ENCODE data around the gene GMDS.

GMDS gene

DNA sequence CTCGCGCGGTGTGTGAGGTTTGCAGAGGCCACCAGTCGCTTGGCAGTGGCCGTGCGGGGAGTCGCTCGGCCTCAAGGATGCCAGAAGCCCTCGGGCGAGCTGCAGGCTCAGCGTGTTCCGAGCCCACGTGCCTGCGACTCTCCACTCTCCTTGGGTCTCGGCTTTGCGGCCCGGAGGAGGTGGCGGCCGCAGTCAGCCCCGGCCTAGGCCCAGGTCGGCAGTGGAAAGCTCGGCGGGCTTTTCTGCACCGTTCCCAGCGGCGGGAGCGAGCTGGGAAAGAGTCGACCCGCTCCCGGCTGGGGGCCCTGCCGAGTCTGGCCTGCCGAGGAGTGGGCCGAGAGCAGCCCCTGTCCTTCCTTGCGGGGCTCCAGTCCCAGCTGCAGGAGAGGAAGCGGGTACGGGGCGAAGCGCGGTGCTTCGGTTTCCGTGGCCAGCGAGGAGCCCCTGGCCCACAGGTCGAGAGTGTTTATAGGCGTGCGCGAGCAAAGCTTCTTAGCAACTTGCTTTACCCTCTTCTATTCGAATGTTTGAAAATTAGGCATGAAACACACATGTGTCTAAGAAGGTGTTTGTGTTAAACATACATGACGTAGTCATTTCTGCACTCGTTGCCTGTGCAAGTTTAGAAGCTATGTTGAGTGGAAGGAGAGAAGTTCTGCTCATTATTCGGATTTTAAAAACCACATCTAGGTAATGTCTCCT is 630.1 kb downstream of the GMDS start:
- ATAC-seq (replicated peaks; ENCODE audit: extremely low read depth, poor library complexity, severe bottlenecking) (no peak), DNase-seq (ENCODE audit: low spot score in 2 of 2) (no peak)
- no peaks in the 10 kb centered on the region for H3K9me3 Mint-ChIP-seq
- H3K4me1 Mint-ChIP-seq = peaks cover 12% of the 10 kb centered on the region
- peaks cover 56% of the 10 kb centered on the region for H3K27me3 Mint-ChIP-seq
- H3K27ac Mint-ChIP-seq (ENCODE audit: low read depth) = no peak overlapping the region
- peaks cover 4% of the 10 kb centered on the region for H3K36me3 Mint-ChIP-seq (ENCODE audit: insufficient read depth)
- no peak overlapping the region for H3K4me3 Mint-ChIP-seq

DNA sequence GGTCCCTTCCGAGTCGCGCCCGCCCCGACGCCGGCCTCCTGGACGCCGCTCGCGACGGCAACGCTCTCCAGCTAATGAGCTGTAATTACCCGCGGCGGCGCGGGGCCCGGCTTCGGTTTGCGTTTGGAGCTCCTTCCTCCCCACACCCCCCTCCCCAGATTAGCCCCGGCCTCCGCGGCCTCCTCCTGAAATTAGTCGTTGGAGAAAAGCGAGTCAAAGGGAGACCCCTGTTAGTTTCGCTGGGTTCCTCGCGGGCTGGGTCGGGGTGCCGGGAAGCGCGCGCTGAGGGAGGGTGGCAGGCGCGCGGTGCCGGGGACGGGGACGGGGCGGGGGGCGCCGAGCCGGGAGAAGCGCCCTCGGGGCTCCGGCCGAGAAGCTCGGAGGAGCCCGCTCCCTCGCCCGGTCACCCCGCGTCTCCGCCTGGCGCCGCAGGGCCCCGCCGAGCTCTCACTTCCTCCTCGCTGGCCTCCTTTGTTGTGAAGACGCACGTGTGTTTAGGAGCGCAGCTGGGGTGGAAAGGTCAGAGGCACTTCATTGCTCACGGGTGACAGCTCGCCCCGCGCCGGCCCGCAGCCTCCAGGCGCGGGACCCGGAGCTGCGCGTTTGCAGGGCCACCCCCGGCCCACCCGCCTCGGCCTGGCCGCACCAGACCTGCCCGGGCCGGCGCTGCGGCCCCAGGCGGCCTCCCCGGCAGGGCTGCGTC is 630.8 kb downstream of the GMDS start:
- DNase-seq (ENCODE audit: low spot score in 2 of 2) (no peak), ATAC-seq (replicated peaks; ENCODE audit: extremely low read depth, poor library complexity, severe bottlenecking) (no peak)
- Mint-ChIP-seq H3K4me3 (no peak overlapping the region), H3K27ac (ENCODE audit: low read depth) (no peak overlapping the region), H3K36me3 (ENCODE audit: insufficient read depth) (peaks cover 4% of the 10 kb centered on the region), H3K9me3 (no peaks in the 10 kb centered on the region), H3K27me3 (peaks cover 56% of the 10 kb centered on the region), H3K4me1 (peaks cover 12% of the 10 kb centered on the region)

DNA sequence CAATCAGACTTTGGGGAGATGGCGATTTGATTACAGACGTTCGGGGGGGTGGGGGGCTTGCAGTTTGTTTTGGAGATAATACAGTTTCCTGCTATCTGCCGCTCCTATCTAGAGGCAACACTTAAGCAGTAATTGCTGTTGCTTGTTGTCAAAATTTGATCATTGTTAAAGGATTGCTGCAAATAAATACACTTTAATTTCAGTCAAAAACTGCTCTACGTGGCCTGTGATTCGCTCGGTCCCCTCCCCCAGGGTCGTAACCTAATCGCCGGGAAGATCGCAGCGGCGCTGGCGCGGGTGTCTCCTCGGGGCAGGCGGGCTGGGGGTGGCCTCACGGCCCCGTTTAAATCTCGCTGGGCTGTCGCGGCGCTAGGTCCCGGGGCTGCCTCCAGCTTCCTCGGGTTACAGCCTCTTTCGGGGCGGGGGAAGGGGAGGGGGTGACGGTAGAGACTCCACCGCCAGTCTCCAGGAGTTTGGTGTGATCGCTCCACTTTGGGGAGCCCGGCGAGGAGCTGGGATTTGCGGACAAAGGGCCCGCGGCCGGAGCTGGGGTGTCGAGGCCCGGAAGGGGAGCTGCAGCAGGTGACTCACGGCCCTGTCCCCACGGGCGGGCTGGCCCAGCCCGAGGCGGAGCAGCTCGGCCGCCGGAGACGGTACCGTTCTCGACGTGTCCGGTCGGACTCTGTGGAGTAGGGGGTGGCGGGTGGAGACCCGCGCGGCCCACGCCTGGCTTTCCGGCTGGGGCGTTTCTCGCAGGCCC is 631.5 kb downstream of the GMDS start:
- peaks cover 14% of the 10 kb centered on the region for H3K4me1 Mint-ChIP-seq
- H3K36me3 Mint-ChIP-seq (ENCODE audit: insufficient read depth) = peaks cover 4% of the 10 kb centered on the region
- no peak for ATAC-seq (replicated peaks; ENCODE audit: extremely low read depth, poor library complexity, severe bottlenecking)
- no peak for DNase-seq (ENCODE audit: low spot score in 2 of 2)
- no peak overlapping the region for H3K27ac Mint-ChIP-seq (ENCODE audit: low read depth)
- H3K27me3 Mint-ChIP-seq = peaks cover 59% of the 10 kb centered on the region
- H3K9me3 Mint-ChIP-seq = no peaks in the 10 kb centered on the region
- H3K4me3 Mint-ChIP-seq = no peak overlapping the region

DNA sequence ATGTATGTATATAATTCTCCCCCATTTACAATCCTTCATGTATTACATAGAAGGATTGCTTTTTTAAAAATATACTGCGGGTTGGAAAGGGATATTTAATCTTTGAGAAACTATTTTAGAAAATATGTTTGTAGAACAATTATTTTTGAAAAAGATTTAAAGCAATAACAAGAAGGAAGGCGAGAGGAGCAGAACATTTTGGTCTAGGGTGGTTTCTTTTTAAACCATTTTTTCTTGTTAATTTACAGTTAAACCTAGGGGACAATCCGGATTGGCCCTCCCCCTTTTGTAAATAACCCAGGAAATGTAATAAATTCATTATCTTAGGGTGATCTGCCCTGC is 632.1 kb downstream of the GMDS start:
- no peaks in the 10 kb centered on the region for H3K9me3 Mint-ChIP-seq
- DNase-seq (ENCODE audit: low spot score in 2 of 2) (no peak), ATAC-seq (replicated peaks; ENCODE audit: extremely low read depth, poor library complexity, severe bottlenecking) (no peak)
- peaks cover 4% of the 10 kb centered on the region for H3K36me3 Mint-ChIP-seq (ENCODE audit: insufficient read depth)
- peaks cover 59% of the 10 kb centered on the region for H3K27me3 Mint-ChIP-seq
- no peak overlapping the region for H3K27ac Mint-ChIP-seq (ENCODE audit: low read depth)
- peaks cover 19% of the 10 kb centered on the region for H3K4me1 Mint-ChIP-seq
- no peak overlapping the region for H3K4me3 Mint-ChIP-seq

DNA sequence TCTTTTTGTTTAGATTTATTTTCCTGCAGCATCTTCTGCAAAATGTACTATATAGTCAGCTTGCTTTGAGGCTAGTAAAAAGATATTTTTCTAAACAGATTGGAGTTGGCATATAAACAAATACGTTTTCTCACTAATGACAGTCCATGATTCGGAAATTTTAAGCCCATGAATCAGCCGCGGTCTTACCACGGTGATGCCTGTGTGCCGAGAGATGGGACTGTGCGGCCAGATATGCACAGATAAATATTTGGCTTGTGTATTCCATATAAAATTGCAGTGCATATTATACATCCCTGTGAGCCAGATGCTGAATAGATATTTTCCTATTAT is 632.5 kb downstream of the GMDS start:
- Mint-ChIP-seq H3K9me3 (no peaks in the 10 kb centered on the region), H3K27ac (ENCODE audit: low read depth) (no peak overlapping the region), H3K4me1 (peaks cover 23% of the 10 kb centered on the region), H3K36me3 (ENCODE audit: insufficient read depth) (peaks cover 7% of the 10 kb centered on the region), H3K4me3 (no peak overlapping the region), H3K27me3 (peaks cover 59% of the 10 kb centered on the region)
- DNase-seq (ENCODE audit: low spot score in 2 of 2) (no peak), ATAC-seq (replicated peaks; ENCODE audit: extremely low read depth, poor library complexity, severe bottlenecking) (no peak)

DNA sequence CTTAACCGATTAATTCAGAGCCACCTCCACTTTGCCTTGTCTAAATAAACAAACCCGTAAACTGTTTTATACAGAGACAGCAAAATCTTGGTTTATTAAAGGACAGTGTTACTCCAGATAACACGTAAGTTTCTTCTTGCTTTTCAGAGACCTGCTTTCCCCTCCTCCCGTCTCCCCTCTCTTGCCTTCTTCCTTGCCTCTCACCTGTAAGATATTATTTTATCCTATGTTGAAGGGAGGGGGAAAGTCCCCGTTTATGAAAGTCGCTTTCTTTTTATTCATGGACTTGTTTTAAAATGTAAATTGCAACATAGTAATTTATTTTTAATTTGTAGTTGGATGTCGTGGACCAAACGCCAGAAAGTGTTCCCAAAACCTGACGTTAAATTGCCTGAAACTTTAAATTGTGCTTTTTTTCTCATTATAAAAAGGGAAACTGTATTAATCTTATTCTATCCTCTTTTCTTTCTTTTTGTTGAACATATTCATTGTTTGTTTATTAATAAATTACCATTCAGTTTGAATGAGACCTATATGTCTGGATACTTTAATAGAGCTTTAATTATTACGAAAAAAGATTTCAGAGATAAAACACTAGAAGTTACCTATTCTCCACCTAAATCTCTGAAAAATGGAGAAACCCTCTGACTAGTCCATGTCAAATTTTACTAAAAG is 633.0 kb downstream of the GMDS start:
- Mint-ChIP-seq H3K27me3 (peaks cover 59% of the 10 kb centered on the region), H3K36me3 (ENCODE audit: insufficient read depth) (peaks cover 8% of the 10 kb centered on the region), H3K4me3 (peak overlapping the region; percentile 77), H3K27ac (ENCODE audit: low read depth) (no peak overlapping the region), H3K4me1 (peaks cover 26% of the 10 kb centered on the region), H3K9me3 (no peaks in the 10 kb centered on the region)
- ATAC-seq (replicated peaks; ENCODE audit: extremely low read depth, poor library complexity, severe bottlenecking) (no peak), DNase-seq (ENCODE audit: low spot score in 2 of 2) (no peak)

DNA sequence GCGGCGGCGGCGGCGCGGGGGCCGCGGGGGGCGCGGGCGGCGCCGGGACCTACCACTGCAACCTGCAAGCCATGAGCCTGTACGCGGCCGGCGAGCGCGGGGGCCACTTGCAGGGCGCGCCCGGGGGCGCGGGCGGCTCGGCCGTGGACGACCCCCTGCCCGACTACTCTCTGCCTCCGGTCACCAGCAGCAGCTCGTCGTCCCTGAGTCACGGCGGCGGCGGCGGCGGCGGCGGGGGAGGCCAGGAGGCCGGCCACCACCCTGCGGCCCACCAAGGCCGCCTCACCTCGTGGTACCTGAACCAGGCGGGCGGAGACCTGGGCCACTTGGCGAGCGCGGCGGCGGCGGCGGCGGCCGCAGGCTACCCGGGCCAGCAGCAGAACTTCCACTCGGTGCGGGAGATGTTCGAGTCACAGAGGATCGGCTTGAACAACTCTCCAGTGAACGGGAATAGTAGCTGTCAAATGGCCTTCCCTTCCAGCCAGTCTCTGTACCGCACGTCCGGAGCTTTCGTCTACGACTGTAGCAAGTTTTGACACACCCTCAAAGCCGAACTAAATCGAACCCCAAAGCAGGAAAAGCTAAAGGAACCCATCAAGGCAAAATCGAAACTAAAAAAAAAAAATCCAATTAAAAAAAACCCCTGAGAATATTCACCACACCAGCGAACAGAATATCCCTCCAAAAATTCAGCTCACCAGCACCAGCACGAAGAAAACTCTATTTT is 633.7 kb downstream of the GMDS start:
- no peak for DNase-seq (ENCODE audit: low spot score in 2 of 2)
- no peak overlapping the region for H3K27ac Mint-ChIP-seq (ENCODE audit: low read depth)
- peak overlapping the region; percentile 77 for H3K4me3 Mint-ChIP-seq
- peaks cover 13% of the 10 kb centered on the region for H3K36me3 Mint-ChIP-seq (ENCODE audit: insufficient read depth)
- no peaks in the 10 kb centered on the region for H3K9me3 Mint-ChIP-seq
- peaks cover 33% of the 10 kb centered on the region for H3K4me1 Mint-ChIP-seq
- peaks cover 59% of the 10 kb centered on the region for H3K27me3 Mint-ChIP-seq
- ATAC-seq (replicated peaks; ENCODE audit: extremely low read depth, poor library complexity, severe bottlenecking) = no peak

DNA sequence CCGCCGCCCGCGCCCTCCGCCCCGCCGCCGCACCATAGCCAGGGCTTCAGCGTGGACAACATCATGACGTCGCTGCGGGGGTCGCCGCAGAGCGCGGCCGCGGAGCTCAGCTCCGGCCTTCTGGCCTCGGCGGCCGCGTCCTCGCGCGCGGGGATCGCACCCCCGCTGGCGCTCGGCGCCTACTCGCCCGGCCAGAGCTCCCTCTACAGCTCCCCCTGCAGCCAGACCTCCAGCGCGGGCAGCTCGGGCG is 634.2 kb downstream of the GMDS start:
- H3K4me3 Mint-ChIP-seq = no peak overlapping the region
- peaks cover 13% of the 10 kb centered on the region for H3K36me3 Mint-ChIP-seq (ENCODE audit: insufficient read depth)
- peaks cover 60% of the 10 kb centered on the region for H3K27me3 Mint-ChIP-seq
- ATAC-seq (replicated peaks; ENCODE audit: extremely low read depth, poor library complexity, severe bottlenecking) = no peak
- no peak for DNase-seq (ENCODE audit: low spot score in 2 of 2)
- H3K9me3 Mint-ChIP-seq = no peaks in the 10 kb centered on the region
- H3K4me1 Mint-ChIP-seq = peaks cover 34% of the 10 kb centered on the region
- H3K27ac Mint-ChIP-seq (ENCODE audit: low read depth) = no peak overlapping the region

DNA sequence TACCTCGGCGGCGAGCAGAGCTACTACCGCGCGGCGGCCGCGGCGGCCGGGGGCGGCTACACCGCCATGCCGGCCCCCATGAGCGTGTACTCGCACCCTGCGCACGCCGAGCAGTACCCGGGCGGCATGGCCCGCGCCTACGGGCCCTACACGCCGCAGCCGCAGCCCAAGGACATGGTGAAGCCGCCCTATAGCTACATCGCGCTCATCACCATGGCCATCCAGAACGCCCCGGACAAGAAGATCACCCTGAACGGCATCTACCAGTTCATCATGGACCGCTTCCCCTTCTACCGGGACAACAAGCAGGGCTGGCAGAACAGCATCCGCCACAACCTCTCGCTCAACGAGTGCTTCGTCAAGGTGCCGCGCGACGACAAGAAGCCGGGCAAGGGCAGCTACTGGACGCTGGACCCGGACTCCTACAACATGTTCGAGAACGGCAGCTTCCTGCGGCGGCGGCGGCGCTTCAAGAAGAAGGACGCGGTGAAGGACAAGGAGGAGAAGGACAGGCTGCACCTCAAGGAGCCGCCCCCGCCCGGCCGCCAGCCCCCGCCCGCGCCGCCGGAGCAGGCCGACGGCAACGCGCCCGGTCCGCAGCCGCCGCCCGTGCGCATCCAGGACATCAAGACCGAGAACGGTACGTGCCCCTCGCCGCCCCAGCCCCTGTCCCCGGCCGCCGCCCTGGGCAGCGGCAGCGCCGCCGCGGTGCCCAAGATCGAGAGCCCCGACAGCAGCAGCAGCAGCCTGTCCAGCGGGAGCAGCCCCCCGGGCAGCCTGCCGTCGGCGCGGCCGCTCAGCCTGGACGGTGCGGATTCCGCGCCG is 634.7 kb downstream of the GMDS start:
- H3K4me1 Mint-ChIP-seq = peaks cover 39% of the 10 kb centered on the region
- peaks cover 65% of the 10 kb centered on the region for H3K27me3 Mint-ChIP-seq
- ATAC-seq (replicated peaks; ENCODE audit: extremely low read depth, poor library complexity, severe bottlenecking) (no peak), DNase-seq (ENCODE audit: low spot score in 2 of 2) (no peak)
- no peak overlapping the region for H3K27ac Mint-ChIP-seq (ENCODE audit: low read depth)
- H3K9me3 Mint-ChIP-seq = no peaks in the 10 kb centered on the region
- H3K4me3 Mint-ChIP-seq = peak overlapping the region; percentile 79
- peaks cover 17% of the 10 kb centered on the region for H3K36me3 Mint-ChIP-seq (ENCODE audit: insufficient read depth)

DNA sequence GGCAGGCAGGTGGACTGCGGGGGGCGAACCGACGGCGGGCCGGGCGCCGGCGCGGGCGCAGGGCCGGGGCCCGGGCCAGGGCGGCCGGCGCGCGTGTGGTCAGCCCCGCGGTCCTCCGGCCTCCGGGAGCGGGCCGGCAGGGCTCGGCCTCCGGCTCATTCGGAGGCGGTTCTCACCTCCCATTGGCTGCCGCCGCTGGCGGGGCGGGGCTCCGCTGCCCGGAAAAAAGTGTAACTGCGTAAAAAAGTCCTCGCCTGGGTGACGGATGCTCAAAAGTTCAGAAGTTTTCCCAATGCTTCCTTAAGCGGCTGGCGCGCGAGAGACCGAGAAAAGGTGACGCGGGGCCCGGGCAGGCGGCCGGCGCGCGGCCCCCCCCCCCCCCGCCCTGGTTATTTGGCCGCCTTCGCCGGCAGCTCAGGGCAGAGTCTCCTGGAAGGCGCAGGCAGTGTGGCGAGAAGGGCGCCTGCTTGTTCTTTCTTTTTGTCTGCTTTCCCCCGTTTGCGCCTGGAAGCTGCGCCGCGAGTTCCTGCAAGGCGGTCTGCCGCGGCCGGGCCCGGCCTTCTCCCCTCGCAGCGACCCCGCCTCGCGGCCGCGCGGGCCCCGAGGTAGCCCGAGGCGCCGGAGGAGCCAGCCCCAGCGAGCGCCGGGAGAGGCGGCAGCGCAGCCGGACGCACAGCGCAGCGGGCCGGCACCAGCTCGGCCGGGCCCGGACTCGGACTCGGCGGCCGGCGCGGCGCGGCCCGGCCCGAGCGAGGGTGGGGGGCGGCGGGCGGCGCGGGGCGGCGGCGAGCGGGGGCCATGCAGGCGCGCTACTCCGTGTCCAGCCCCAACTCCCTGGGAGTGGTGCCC is 635.5 kb downstream of the GMDS start, which contains the start of gene FOXC1:
Gene FOXC1, plus strand, starts transcription at position 268 of the 849 bp plus-strand sequence. Its CDS starts 531 bp downstream, at position 799.
- peaks cover 17% of the 10 kb centered on the region for H3K36me3 Mint-ChIP-seq (ENCODE audit: insufficient read depth)
- no peaks in the 10 kb centered on the region for H3K9me3 Mint-ChIP-seq
- H3K27me3 Mint-ChIP-seq = peaks cover 72% of the 10 kb centered on the region
- DNase-seq (ENCODE audit: low spot score in 2 of 2) = no peak
- no peak within 1 kb of the TSS for H3K27ac Mint-ChIP-seq (ENCODE audit: low read depth)
- ATAC-seq (replicated peaks; ENCODE audit: extremely low read depth, poor library complexity, severe bottlenecking) = no peak
- peaks cover 44% of the 10 kb centered on the region for H3K4me1 Mint-ChIP-seq
- peak within 1 kb of the TSS; percentile 79 for H3K4me3 Mint-ChIP-seq

DNA sequence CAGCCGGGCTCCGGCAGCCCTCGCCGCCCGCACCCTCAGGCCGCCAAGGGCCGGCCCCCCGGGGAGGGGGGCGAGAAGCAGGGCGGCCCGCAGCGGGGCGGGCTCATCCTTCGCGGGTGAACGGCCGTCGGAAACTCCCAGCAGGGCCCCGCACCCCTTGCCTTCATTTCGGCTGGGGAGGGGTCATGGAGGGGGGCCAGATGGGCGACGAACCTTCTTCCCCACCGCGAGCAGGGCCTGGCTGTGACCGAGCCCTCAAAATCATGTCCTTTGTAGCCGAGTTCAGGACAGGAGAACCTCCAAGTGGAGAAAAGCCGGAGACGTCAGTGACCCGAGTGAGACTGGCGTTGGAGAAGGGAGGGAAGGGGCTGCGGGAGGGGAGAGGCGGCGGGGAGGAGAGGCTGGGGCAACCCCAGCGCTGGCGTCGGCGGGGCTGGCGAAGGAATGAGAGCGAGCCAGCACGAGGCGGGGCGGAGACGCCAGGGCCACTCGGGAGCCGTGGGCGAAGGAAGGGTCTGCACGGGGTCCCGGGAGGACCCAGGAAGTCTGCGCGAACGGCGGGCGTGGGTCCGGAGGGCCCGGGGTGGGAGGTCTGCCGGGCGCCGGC is 636.3 kb downstream of the GMDS start:
- Mint-ChIP-seq H3K27ac (ENCODE audit: low read depth) (no peak overlapping the region), H3K4me3 (peak overlapping the region; percentile 62), H3K4me1 (peaks cover 44% of the 10 kb centered on the region), H3K9me3 (no peaks in the 10 kb centered on the region), H3K36me3 (ENCODE audit: insufficient read depth) (peaks cover 16% of the 10 kb centered on the region), H3K27me3 (peaks cover 72% of the 10 kb centered on the region)
- no peak for DNase-seq (ENCODE audit: low spot score in 2 of 2)
- ATAC-seq (replicated peaks; ENCODE audit: extremely low read depth, poor library complexity, severe bottlenecking) = no peak
